Smooth muscle cell (in vitro differentiated cells): ENCODE data around the gene TNFAIP8. TPM values are rescaled to one million over a fixed set of nuclear protein-coding genes. Genes with fewer than 3 reads are reported as not detected.

ENCODE experiments used
- DNase-seq: peaks from one replicate; lab custom pipeline; 2025; ENCODE audit not compliant: unreplicated experiment; lab: John Stamatoyannopoulos, UW
- H2AFZ ChIP-seq: fragments of 200-600 bp; sonication (generic); 2 replicates; pipeline ENCODE4 v1.6.0; 2016; ENCODE audit warnings: antibody characterized with exemption, low read depth, mild to moderate bottlenecking
- H3F3A ChIP-seq: fragments of 200-600 bp; sonication (generic); 2 replicates; pipeline ENCODE4 v1.6.0; 2017; ENCODE audit warnings: antibody characterized with exemption, low read depth
- H3K27ac ChIP-seq: fragments of 200-600 bp; sonication (generic); 2 replicates; pipeline ENCODE4 v1.5.1; 2016; ENCODE audit warnings: low read depth, mild to moderate bottlenecking
- H3K27me3 ChIP-seq: fragments of 200-600 bp; sonication (generic); 2 replicates; pipeline ENCODE4 v1.6.1; 2016; ENCODE audit warnings: low read depth, mild to moderate bottlenecking
- H3K36me3 ChIP-seq: fragments of 200-600 bp; sonication (generic); 2 replicates; pipeline ENCODE4 v1.5.1; 2016; ENCODE audit warnings: low read depth
- H3K4me1 ChIP-seq: fragments of 200-600 bp; sonication (generic); 2 replicates; pipeline ENCODE4 v1.5.1; 2016; ENCODE audit warnings: low read depth
- H3K4me2 ChIP-seq: fragments of 200-600 bp; sonication (generic); 2 replicates; pipeline ENCODE4 v1.6.0; 2016; ENCODE audit warnings: mild to moderate bottlenecking
- H3K4me3 ChIP-seq: fragments of 200-600 bp; sonication (generic); 2 replicates; pipeline ENCODE4 v1.5.1; 2016; ENCODE audit warnings: mild to moderate bottlenecking
- H3K79me2 ChIP-seq: fragments of 200-600 bp; sonication (generic); 2 replicates; pipeline ENCODE4 v1.6.0; 2016; ENCODE audit warnings: low read depth, mild to moderate bottlenecking
- H3K9ac ChIP-seq: fragments of 200-600 bp; sonication (generic); 2 replicates; pipeline ENCODE4 v1.6.0; 2016; ENCODE audit warnings: low read depth
- H3K9me3 ChIP-seq: fragments of 200-600 bp; sonication (generic); replicated peaks from 2 replicates; pipeline ENCODE4 v1.5.1; 2016; ENCODE audit warnings: low read depth
- H4K20me1 ChIP-seq: fragments of 200-600 bp; sonication (generic); 2 replicates; pipeline ENCODE4 v1.6.0; 2016; ENCODE audit warnings: low read depth
- CTCF ChIP-seq: fragments of 200-600 bp; sonication (generic); IDR thresholded peaks from 2 replicates; pipeline ENCODE4 v1.5.1; 2017; ENCODE audit warnings: borderline replicate concordance, mild to moderate bottlenecking, antibody characterized with exemption; ENCODE audit not compliant: insufficient read depth, poor library complexity, severe bottlenecking
- WGBS: methylation state at CpG from one replicate; pipeline ENCODE4 v1.1.7; 2016; ENCODE audit warnings: low lambda C conversion rate; 5-methylcytosine and 5-hydroxymethylcytosine counted together
- polyA plus RNA-seq: library from polyadenylated mRNA; unstranded; fragments of >200 nt; fragmentation: Nextera tagmentation; extraction: Ambion mirVana; gene quantifications from 2 replicates; pipeline ENCODE4 v1.2.1, GENCODE V29; 2016
- total RNA-seq: library from RNA; depleted of rRNA; stranded (reverse); fragments of >200 nt; gene quantifications from 2 replicates; pipeline ENCODE4 v1.2.3, GENCODE V29; 2014

Gene TNFAIP8
- total and polyA plus RNA-seq, 2 experiments from 2014 or later = 15.7 to 81.2 TPM

DNA sequence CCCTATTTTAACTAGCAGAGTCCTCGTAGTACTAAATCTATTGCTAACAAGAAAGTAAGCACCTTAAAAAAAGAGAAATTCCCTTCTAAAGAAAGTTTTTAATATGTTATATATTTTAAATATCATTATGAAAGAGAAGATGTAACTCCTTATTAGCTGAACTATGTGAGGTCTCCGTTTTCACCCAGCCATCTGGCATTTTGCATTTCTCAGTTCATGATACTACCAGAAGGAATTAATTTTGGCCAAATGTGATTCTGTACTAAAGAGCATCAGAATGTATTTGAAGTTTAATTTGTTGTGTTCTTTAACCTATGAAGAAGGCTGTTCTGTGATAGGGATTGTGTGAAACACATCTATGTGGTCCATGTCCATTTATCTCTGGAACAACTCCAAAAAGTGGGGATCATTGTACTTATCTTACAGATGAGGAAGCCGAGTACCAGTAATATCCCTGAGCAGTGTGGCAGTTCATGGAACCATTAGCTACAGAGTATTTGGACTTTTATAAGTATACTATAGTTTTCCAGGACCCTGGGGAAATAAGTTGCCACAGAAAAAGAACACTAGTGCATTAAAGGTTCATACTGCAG lies 29.8 kb downstream of the TNFAIP8 start:
- H2AFZ ChIP-seq = no peak overlapping the region
- no peak overlapping the region for H3K4me3 ChIP-seq
- no peaks in the 10 kb centered on the region for H3K9me3 ChIP-seq
- H3K4me2 ChIP-seq = no peak overlapping the region
- H3K4me1 ChIP-seq = peaks cover 27% of the 10 kb centered on the region
- H3K27me3 ChIP-seq = no peaks in the 10 kb centered on the region
- peaks cover 86% of the 10 kb centered on the region for H4K20me1 ChIP-seq
- peaks cover 17% of the 10 kb centered on the region for H3F3A ChIP-seq
- H3K36me3 ChIP-seq = no peaks in the 10 kb centered on the region
- H3K27ac ChIP-seq = peak overlapping the region; percentile 7
- WGBS = 79% methylated on average over 3 of the region's 3 CpGs
- H3K9ac ChIP-seq = no peak overlapping the region
- DNase-seq = no peak
- peaks cover 71% of the 10 kb centered on the region for H3K79me2 ChIP-seq
- TF ChIP-seq CTCF = no peak

- H3K27ac ChIP-seq = peak overlapping the region; percentile 72
- peaks cover 76% of the 10 kb centered on the region for H3K79me2 ChIP-seq
- peak overlapping the region; percentile 52 for H3K4me2 ChIP-seq
- 39% methylated on average over 6 of the region's 6 CpGs for WGBS
- no peak overlapping the region for H2AFZ ChIP-seq
- H3K36me3 ChIP-seq = no peaks in the 10 kb centered on the region
- H3K4me1 ChIP-seq = peaks cover 27% of the 10 kb centered on the region
- peaks cover 25% of the 10 kb centered on the region for H3F3A ChIP-seq
- peak overlapping the region; percentile 19 for H3K9ac ChIP-seq
- no peaks in the 10 kb centered on the region for H3K27me3 ChIP-seq
- no peak for TF ChIP-seq CTCF
- no peak for DNase-seq
- no peak overlapping the region for H3K4me3 ChIP-seq
- no peaks in the 10 kb centered on the region for H3K9me3 ChIP-seq
- peaks cover 87% of the 10 kb centered on the region for H4K20me1 ChIP-seq
Observed at GRCh38 chr5:119386596-119387344, 31.0 kb downstream of the TNFAIP8 start.

- no peak for TF ChIP-seq CTCF
- WGBS = 62% methylated on average over 2 of the region's 2 CpGs
- Histone ChIP-seq H3K27ac (peak overlapping the region; percentile 72), H3K4me3 (no peak overlapping the region), H3K79me2 (peaks cover 81% of the 10 kb centered on the region), H3K9me3 (no peaks in the 10 kb centered on the region), H2AFZ (no peak overlapping the region), H3K4me2 (peak overlapping the region; percentile 14), H3K9ac (no peak overlapping the region), H3F3A (peaks cover 25% of the 10 kb centered on the region), H4K20me1 (peaks cover 82% of the 10 kb centered on the region), H3K27me3 (no peaks in the 10 kb centered on the region), H3K36me3 (no peaks in the 10 kb centered on the region), H3K4me1 (peaks cover 27% of the 10 kb centered on the region)
- DNase-seq = no peak
Observed at GRCh38 chr5:119387945-119388618, 32.3 kb downstream of the TNFAIP8 start.
